IMR-90 (cell line): ENCODE measurements around the gene CXCL17. TPM values are rescaled to one million over a fixed set of nuclear protein-coding genes. Genes with fewer than 3 reads are reported as not detected.

Experiments used
- ATAC-seq: fragments of 200-7000 bp; cut with Tn5 transposase; 2 replicates; pipeline ENCODE4 v1.9.1; 2020; ENCODE audit warnings: low read depth, mild to moderate bottlenecking, moderate library complexity
- BruUV-seq: library from RNA; stranded (reverse); fragments of 400-500 nt; replicated peaks from 2 replicates; lab custom pipeline; 2021; lab: Mats Ljungman, UMichigan
- CTCF ChIA-PET: fragments of 300-600 bp; formaldehyde crosslinking; extraction: SDS; loops from one replicate; lab custom pipeline; 2021; ENCODE audit warnings: antibody characterized with exemption; lab: Yijun Ruan, JAX
- POLR2A ChIA-PET: fragments of 300-600 bp; sonication (Branson Sonifier 250); formaldehyde crosslinking; loops from one replicate; lab custom pipeline; 2022; ENCODE audit warnings: antibody characterized with exemption; ENCODE audit not compliant: unreplicated experiment; lab: Charles Lee
- DNase-seq: peaks from one replicate; pipeline ENCODE4 v3.0.0; 2013
- H2AFZ ChIP-seq: replicated peaks from 2 replicates; pipeline ENCODE3; 2013; ENCODE audit warnings: low read length, mild to moderate bottlenecking; ENCODE audit not compliant: poor library complexity
- H2AK5ac ChIP-seq: 2 replicates; pipeline ENCODE4 v1.6.1; 2013; ENCODE audit warnings: low read depth, low read length, inconsistent platforms
- H2AK9ac ChIP-seq: replicated peaks from 2 replicates; pipeline ENCODE3; 2013; ENCODE audit warnings: mild to moderate bottlenecking, low read depth, low read length, moderate library complexity; ENCODE audit not compliant: poor library complexity
- H2BK120ac ChIP-seq: 2 replicates; pipeline ENCODE4 v1.6.1; 2013; ENCODE audit warnings: low read depth, low read length, inconsistent platforms
- H2BK15ac ChIP-seq: 3 replicates; pipeline ENCODE4 v1.6.1; 2013; ENCODE audit warnings: low read depth, low read length, inconsistent platforms
- H2BK20ac ChIP-seq: 2 replicates; pipeline ENCODE4 v1.6.1; 2013; ENCODE audit warnings: low read depth, mild to moderate bottlenecking, inconsistent platforms, low read length, moderate library complexity
- H2BK5ac ChIP-seq: 2 replicates; pipeline ENCODE4 v1.6.1; 2013; ENCODE audit warnings: mild to moderate bottlenecking, low read depth, low read length, inconsistent platforms; ENCODE audit not compliant: poor library complexity, severe bottlenecking
- H3K14ac ChIP-seq: replicated peaks from 2 replicates; pipeline ENCODE4 v1.6.1; 2013; ENCODE audit warnings: low read depth, low read length, inconsistent platforms
- H3K18ac ChIP-seq: 2 replicates; pipeline ENCODE4 v1.6.1; 2013; ENCODE audit warnings: low read depth, low read length, control low read depth
- H3K23ac ChIP-seq: 2 replicates; pipeline ENCODE4 v1.6.1; 2013; ENCODE audit warnings: low read depth, low read length, inconsistent platforms
- H3K27ac ChIP-seq: 2 replicates; pipeline ENCODE4 v1.5.1; 2013; ENCODE audit warnings: mild to moderate bottlenecking, control low read depth, low read length; ENCODE audit not compliant: insufficient read depth
- H3K27me3 ChIP-seq: 2 replicates; pipeline ENCODE4 v1.6.1; 2013; ENCODE audit warnings: low read length; ENCODE audit not compliant: control insufficient read depth, insufficient read depth
- H3K36me3 ChIP-seq: 2 replicates; pipeline ENCODE4 v1.6.1; 2013; ENCODE audit warnings: low read length, mixed read lengths; ENCODE audit not compliant: control insufficient read depth, insufficient read depth
- H3K4ac ChIP-seq: 2 replicates; pipeline ENCODE4 v1.6.1; 2013; ENCODE audit warnings: low read depth, low read length, inconsistent platforms
- H3K4me1 ChIP-seq: 2 replicates; pipeline ENCODE4 v1.6.1; 2013; ENCODE audit warnings: low read length, mixed read lengths; ENCODE audit not compliant: control insufficient read depth, insufficient read depth
- H3K4me2 ChIP-seq: 2 replicates; pipeline ENCODE4 v1.6.1; 2013; ENCODE audit warnings: low read depth, mild to moderate bottlenecking, control low read depth, low read length, moderate library complexity
- H3K4me3 ChIP-seq: 2 replicates; pipeline ENCODE4 v1.5.1; 2013; ENCODE audit warnings: low read depth, mild to moderate bottlenecking, control low read depth, low read length, moderate library complexity; ENCODE audit not compliant: insufficient read depth
- H3K56ac ChIP-seq: 2 replicates; pipeline ENCODE4 v1.6.1; 2013; ENCODE audit warnings: low read length, inconsistent platforms; ENCODE audit not compliant: insufficient read depth; ENCODE audit errors: extremely low read depth
- H3K79me1 ChIP-seq, 2 experiments: 2 replicates each; pipeline ENCODE4 v1.6.1; 2013; ENCODE audit warnings: low read length in 2 of 2, inconsistent platforms in 1 of 2, low read depth in 1 of 2
- H3K9ac ChIP-seq: 2 replicates; pipeline ENCODE4 v1.6.1; 2013; ENCODE audit warnings: low read depth, low read length, control low read depth
- H3K9me1 ChIP-seq: 2 replicates; pipeline ENCODE4 v1.6.1; 2013; ENCODE audit warnings: low read length, inconsistent platforms; ENCODE audit not compliant: insufficient read depth
- H3K9me3 ChIP-seq: 2 replicates; pipeline ENCODE4 v1.6.1; 2013; ENCODE audit warnings: low read length; ENCODE audit not compliant: control insufficient read depth, insufficient read depth
- H4K20me1 ChIP-seq: 2 replicates; pipeline ENCODE4 v1.6.1; 2013; ENCODE audit warnings: low read length, inconsistent platforms; ENCODE audit not compliant: insufficient read depth
- H4K5ac ChIP-seq: 2 replicates; pipeline ENCODE4 v1.6.1; 2013; ENCODE audit warnings: mild to moderate bottlenecking, low read depth, low read length, control low read depth
- H4K8ac ChIP-seq, 2 experiments: 2 replicates each; pipeline ENCODE4 v1.6.1; 2013; ENCODE audit warnings: low read depth in 2 of 2, low read length in 2 of 2, control low read depth in 1 of 2, inconsistent platforms in 1 of 2
- H4K91ac ChIP-seq: 2 replicates; pipeline ENCODE4 v1.6.1; 2013; ENCODE audit warnings: low read depth, low read length, inconsistent platforms; ENCODE audit not compliant: insufficient read depth
- BHLHE40 ChIP-seq: fragments of 150-350 bp; IDR thresholded peaks from 2 replicates; pipeline ENCODE4 v1.6.1; 2016; ENCODE audit warnings: mild to moderate bottlenecking, low read depth, low read length
- CHD1 ChIP-seq: IDR thresholded peaks from 2 replicates; pipeline ENCODE4 v1.6.1; 2012; ENCODE audit warnings: low read depth, low read length, improper control_type of control experiment
- CTCF ChIP-seq: conservative IDR thresholded peaks from 2 replicates; pipeline ENCODE4 v1.5.1; 2012; ENCODE audit warnings: mild to moderate bottlenecking, low read depth, low read length, improper control_type of control experiment
- FOS ChIP-seq: fragments of 150-350 bp; IDR thresholded peaks from 2 replicates; pipeline ENCODE4 v1.6.1; 2016; ENCODE audit warnings: low read depth, low read length
- MAZ ChIP-seq: IDR thresholded peaks from 2 replicates; pipeline ENCODE4 v1.6.1; 2012; ENCODE audit warnings: low read depth, mild to moderate bottlenecking, low read length, improper control_type of control experiment, moderate library complexity, borderline replicate concordance
- MXI1 ChIP-seq: IDR thresholded peaks from 2 replicates; pipeline ENCODE4 v1.6.1; 2012; ENCODE audit warnings: low read depth, mild to moderate bottlenecking, low read length, moderate library complexity, borderline replicate concordance
- NFE2L2 ChIP-seq: fragments of 150-350 bp; IDR thresholded peaks from 2 replicates; pipeline ENCODE4 v1.6.1; 2016; ENCODE audit warnings: low read depth, mild to moderate bottlenecking, low read length
- RAD21 ChIP-seq: IDR thresholded peaks from 2 replicates; pipeline ENCODE4 v1.6.1; 2012; ENCODE audit warnings: low read length, improper control_type of control experiment
- RCOR1 ChIP-seq: IDR thresholded peaks from 2 replicates; pipeline ENCODE4 v1.6.1; 2012; ENCODE audit warnings: mild to moderate bottlenecking, low read length, improper control_type of control experiment; ENCODE audit not compliant: insufficient replicate concordance
- RFX5 ChIP-seq: IDR thresholded peaks from 2 replicates; pipeline ENCODE4 v1.8.0; 2012; ENCODE audit warnings: low read depth, mild to moderate bottlenecking, low read length, moderate library complexity
- SMC3 ChIP-seq: fragments of 150-350 bp; IDR thresholded peaks from 2 replicates; pipeline ENCODE4 v1.6.1; 2016; ENCODE audit warnings: low read depth, mild to moderate bottlenecking, antibody characterized with exemption, low read length, moderate library complexity
- USF2 ChIP-seq: fragments of 150-350 bp; IDR thresholded peaks from 2 replicates; pipeline ENCODE4 v1.6.1; 2017; ENCODE audit warnings: mild to moderate bottlenecking, antibody characterized with exemption, low read length, low read depth
- WGBS, 2 experiments: methylation state at CpG; one replicate each; pipeline versions ENCODE4 v1.1.5 to v1.1.7; 2013; ENCODE audit warnings: missing lambda C conversion rate in 2 of 2; ENCODE audit not compliant: insufficient read length in 1 of 2; ENCODE audit errors: extremely low coverage in 2 of 2; 5-methylcytosine and 5-hydroxymethylcytosine counted together
- dilution Hi-C: fragments of 300-500 bp; cut with HindIII; formaldehyde crosslinking; loops from one replicate; pipeline ENCODE4 v1.14.3; 2018; ENCODE audit warnings: low sequenced_read_pairs; ENCODE audit not compliant: unreplicated experiment
- in situ Hi-C: fragments of 300-500 bp; cut with MboI; formaldehyde crosslinking; loops from 3 replicates; pipeline ENCODE4 v1.14.3; 2019; ENCODE audit warnings: low sequenced_read_pairs, inconsistent platforms, mixed read lengths
- intact Hi-C: fragments of 100-400 bp; cut with micrococcal nuclease; formaldehyde crosslinking; loops from 2 replicates; pipeline ENCODE4 v1.10.0; 2022
- polyA plus RNA-seq, 3 experiments: library from polyadenylated mRNA; depleted of rRNA; stranded (reverse); fragments of >200 nt; gene quantifications; 2 replicates each; pipeline ENCODE4 v1.2.3, GENCODE V29; 2012; ENCODE audit warnings: low replicate concordance in 1 of 3
- total RNA-seq: library from RNA; depleted of rRNA; stranded (reverse); fragments of >200 nt; gene quantifications from 2 replicates; pipeline ENCODE4 v1.2.3, GENCODE V29; 2012
- TF ChIP-seq, protein P1 (sequence below): fragments of 150-350 bp; IDR thresholded peaks from 2 replicates; pipeline ENCODE4 v1.6.1; 2016; ENCODE audit warnings: low read depth, mild to moderate bottlenecking, low read length, moderate library complexity, borderline replicate concordance

CXCL17 gene
- total and polyA plus RNA-seq, 2 of the 4 experiments (the other 2 are of a cell fraction) = not detected

DNA sequence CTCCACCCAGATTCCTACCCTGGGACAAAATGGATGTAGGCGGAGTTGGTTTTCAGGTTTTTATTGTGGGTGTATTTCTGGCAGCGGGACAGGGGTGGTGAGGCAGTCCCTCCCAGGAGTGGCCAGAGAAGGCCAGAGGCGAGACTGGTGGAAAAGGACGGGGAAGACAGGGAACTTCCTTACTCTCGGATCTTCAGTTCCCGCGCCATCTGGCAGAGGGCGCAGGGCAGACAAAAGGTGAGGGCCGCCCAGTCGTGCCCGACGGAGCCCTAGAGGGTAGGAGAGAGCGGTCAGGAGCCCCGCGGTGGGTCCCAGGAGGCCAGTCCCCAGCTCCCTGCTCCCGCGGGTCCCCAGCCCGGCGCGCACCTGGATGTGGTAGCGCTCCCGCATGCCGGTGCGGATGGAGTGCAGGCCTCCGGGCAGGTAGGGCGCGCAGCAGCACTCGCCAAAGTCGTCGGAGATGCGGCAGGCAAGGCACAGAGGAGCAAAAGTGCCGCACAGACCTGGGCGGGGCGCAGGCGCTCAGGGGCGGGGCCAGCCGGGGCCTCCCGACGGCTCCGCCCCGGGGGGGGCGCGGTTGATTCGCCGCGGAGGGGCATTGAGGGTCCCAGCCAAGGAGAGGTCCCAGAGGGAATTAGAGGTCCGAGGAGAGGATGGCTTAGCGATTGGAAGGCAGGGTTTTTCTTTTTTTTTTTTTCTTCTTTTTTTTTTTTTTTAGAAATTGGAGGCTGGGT is 55.6 kb downstream of the CXCL17 start:
- 3% methylated on average over 32 of the region's 48 CpGs; no CpG with 5 or more reads in 1 of the 2 experiments for WGBS, 2 experiments
- dilution Hi-C loops = no loop called here
- peak overlapping the region; percentile 99 for H2AFZ ChIP-seq
- no peak overlapping the region for H3K27ac ChIP-seq
- no peaks in the 10 kb centered on the region for H3K36me3 ChIP-seq
- no peaks in the 10 kb centered on the region for H3K79me1 ChIP-seq
- H2BK20ac ChIP-seq = no peak overlapping the region
- ChIA-PET CTCF (interaction anchor here (0.6 kb wide), 1 partner anchor 59 kb away, joined by 3 read pairs; no protein-coding TSS in a partner anchor), POLR2A (no interaction called here)
- ATAC-seq (peak; percentile 88), DNase-seq (peak; percentile 33)
- no peak overlapping the region for H2AK5ac ChIP-seq
- peak; percentile 43 for TF ChIP-seq CTCF
- TF ChIP-seq RCOR1 = no peak
- TF ChIP-seq MXI1 = no peak
- TF ChIP-seq BHLHE40 = no peak
- TF ChIP-seq, protein P1, sequence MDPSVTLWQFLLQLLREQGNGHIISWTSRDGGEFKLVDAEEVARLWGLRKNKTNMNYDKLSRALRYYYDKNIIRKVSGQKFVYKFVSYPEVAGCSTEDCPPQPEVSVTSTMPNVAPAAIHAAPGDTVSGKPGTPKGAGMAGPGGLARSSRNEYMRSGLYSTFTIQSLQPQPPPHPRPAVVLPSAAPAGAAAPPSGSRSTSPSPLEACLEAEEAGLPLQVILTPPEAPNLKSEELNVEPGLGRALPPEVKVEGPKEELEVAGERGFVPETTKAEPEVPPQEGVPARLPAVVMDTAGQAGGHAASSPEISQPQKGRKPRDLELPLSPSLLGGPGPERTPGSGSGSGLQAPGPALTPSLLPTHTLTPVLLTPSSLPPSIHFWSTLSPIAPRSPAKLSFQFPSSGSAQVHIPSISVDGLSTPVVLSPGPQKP = no peak
- no peak for TF ChIP-seq FOS
- peak; percentile 39; the same call in 1 of the 2 replicates for TF ChIP-seq SMC3
- no peak for TF ChIP-seq MAZ
- TF ChIP-seq RAD21 = peak; percentile 35; the same call in 1 of the 2 replicates
- no peak for TF ChIP-seq CHD1
- TF ChIP-seq NFE2L2 = no peak
- TF ChIP-seq USF2 = no peak
- no peak for TF ChIP-seq RFX5
- no peaks in the 10 kb centered on the region for H3K4me1 ChIP-seq
- no peak overlapping the region for H3K23ac ChIP-seq
- H3K27me3 ChIP-seq = peaks cover 31% of the 10 kb centered on the region
- no peak overlapping the region for H3K56ac ChIP-seq
- no peak overlapping the region for H4K5ac ChIP-seq
- peak overlapping the region; percentile 57; the same call in 1 of the 2 replicates for H3K4me2 ChIP-seq
- no peak overlapping the region for H3K18ac ChIP-seq
- no peaks in the 10 kb centered on the region for H3K9me3 ChIP-seq
- H3K4ac ChIP-seq = no peak overlapping the region
- no peak overlapping the region for H2BK15ac ChIP-seq
- H4K8ac ChIP-seq = 0 out of 4 replicates have a peak overlapping the region, but pooled peaks of 1 of the 2 experiments have one; percentile 9
- in situ Hi-C loops = no loop called here
- H3K9me1 ChIP-seq = no peaks in the 10 kb centered on the region
- H2BK120ac ChIP-seq = no peak overlapping the region
- no peak overlapping the region for H4K91ac ChIP-seq
- H3K9ac ChIP-seq = no peak overlapping the region
- H2BK5ac ChIP-seq = no peak overlapping the region
- peak overlapping the region; percentile 76 for H2AK9ac ChIP-seq
- BruUV-seq = no TSS peak
- no peaks in the 10 kb centered on the region; the same call in none of the 2 replicates for H4K20me1 ChIP-seq
- H3K14ac ChIP-seq = no peak overlapping the region
- H3K4me3 ChIP-seq = peak overlapping the region; percentile 22
- intact Hi-C loops = no loop called here
